Subcutaneous adipose tissue (tissue), 4 donors: ENCODE results near the gene PASK. TPM values are rescaled to one million over a fixed set of nuclear protein-coding genes. Genes with fewer than 3 reads are reported as not detected.

ENCODE experiments used
- total RNA-seq, 4 donors: library from RNA; depleted of rRNA; stranded (reverse); fragments of >200 nt; gene quantifications; one replicate each; pipeline ENCODE4 v1.1.0, GENCODE V29; 2016
- TF ChIP-seq, protein P1 (sequence below): fragments of 450-650 bp; IDR thresholded peaks from one replicate; pipeline ENCODE4 v1.5.1; 2016; ENCODE audit warnings: low read depth, mild to moderate bottlenecking, control low read depth, antibody characterized with exemption, moderate library complexity

PASK gene
- total RNA-seq, 4 donors from 2014 or later, result 2.0 to 4.4 (median 4.0) TPM

DNA sequence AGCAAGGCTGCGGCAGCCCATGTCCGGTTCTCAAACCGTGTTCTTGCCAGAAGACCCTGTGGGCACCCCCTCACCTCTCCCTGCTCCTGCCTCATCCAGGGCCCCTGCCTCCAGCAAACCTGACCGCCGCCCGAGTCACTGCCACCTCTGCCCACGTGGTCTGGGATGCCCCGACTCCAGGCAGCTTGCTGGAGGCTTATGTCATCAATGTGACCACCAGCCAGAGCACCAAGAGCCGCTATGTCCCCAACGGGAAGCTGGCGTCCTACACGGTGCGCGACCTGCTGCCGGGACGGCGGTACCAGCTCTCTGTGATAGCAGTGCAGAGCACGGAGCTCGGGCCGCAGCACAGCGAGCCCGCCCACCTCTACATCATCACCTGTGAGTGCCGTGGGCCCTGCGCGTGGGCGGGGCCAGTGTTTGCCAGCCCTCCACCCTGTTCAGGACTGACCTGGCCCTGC lies 79.4 kb downstream of the PASK start:
- TF ChIP-seq, protein P1, sequence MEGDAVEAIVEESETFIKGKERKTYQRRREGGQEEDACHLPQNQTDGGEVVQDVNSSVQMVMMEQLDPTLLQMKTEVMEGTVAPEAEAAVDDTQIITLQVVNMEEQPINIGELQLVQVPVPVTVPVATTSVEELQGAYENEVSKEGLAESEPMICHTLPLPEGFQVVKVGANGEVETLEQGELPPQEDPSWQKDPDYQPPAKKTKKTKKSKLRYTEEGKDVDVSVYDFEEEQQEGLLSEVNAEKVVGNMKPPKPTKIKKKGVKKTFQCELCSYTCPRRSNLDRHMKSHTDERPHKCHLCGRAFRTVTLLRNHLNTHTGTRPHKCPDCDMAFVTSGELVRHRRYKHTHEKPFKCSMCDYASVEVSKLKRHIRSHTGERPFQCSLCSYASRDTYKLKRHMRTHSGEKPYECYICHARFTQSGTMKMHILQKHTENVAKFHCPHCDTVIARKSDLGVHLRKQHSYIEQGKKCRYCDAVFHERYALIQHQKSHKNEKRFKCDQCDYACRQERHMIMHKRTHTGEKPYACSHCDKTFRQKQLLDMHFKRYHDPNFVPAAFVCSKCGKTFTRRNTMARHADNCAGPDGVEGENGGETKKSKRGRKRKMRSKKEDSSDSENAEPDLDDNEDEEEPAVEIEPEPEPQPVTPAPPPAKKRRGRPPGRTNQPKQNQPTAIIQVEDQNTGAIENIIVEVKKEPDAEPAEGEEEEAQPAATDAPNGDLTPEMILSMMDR, result no peak

DNA sequence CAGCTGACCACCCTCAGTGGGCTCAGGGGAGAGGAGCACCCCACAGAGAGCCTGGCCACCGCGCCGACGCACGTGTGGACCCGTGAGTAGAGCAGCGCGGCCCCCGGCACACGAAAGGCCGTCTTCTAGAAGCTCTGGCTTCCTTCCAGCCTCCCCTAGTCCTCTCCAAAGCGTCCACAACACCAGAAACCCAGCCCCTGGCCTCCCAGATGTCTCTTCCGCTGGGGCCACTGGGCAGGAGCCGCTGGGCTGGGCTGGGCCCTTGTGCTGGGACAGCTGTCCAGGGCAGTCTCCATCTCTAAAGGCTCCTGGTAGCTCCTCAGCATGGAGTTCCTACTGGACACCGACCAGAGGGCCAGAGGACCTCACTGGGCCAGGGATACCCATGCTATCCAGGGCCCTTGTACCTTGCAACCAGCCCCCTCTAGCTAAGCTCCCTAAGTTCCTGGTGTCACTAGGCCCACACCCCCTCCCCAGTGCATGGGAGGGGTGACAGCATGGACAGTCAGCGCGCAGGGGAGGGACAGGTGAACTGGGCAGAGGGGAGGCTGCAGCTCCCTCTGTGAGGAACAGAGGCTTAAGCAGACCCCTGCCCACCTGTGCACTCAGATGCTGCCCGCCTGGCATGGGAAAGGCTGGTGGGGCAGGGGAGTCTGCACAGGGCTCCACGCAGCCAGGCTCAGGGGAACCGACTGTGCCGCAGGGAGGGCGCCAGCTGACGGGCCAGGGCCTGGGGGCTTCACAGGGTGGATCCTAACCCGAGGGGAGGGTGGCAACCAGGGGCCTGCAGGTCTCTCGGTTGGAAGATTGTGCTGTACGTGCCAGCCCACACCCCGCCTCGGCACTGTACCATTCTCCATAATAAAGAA lies 80.1 kb downstream of the PASK start:
- TF ChIP-seq, protein P1, result no peak

DNA sequence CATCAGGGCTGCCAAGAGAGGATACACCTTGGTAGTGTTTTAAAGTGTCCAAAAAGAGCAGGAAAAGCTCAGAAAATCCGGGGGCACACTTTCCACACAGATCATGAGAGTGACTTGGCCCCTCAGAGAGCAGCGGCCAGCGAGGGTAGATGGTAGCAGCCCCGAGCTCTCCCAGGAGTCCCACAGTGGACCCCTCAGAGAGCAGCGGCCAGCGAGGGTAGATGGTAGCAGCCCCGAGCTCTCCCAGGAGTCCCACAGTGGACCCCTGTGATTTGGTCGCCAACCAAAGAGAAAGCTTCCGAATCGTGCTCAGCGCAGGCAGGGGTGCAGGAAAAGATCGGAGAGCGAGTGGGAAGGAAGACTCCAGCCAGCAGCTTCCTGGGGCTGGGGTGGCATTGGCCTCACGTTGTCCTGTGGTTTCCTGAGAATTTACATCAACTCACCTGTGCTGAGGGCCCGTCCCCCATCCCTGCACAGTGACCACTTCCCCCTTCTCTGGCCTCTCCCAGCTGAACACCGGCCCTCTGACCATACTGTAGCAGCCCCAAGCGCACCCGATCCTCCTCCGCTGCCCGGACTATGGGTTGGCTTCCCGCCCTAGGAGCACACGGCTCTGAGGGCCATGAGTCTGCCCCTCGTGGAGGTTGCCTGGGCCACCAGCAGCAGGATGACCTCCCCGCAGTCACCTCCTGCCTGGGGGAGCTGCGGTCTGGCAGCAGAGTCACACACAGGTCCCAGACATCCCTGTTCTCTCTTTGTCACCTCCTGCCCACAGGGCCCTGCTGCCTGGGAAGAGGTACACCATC lies 80.9 kb downstream of the PASK start:
- TF ChIP-seq, protein P1, result no peak

DNA sequence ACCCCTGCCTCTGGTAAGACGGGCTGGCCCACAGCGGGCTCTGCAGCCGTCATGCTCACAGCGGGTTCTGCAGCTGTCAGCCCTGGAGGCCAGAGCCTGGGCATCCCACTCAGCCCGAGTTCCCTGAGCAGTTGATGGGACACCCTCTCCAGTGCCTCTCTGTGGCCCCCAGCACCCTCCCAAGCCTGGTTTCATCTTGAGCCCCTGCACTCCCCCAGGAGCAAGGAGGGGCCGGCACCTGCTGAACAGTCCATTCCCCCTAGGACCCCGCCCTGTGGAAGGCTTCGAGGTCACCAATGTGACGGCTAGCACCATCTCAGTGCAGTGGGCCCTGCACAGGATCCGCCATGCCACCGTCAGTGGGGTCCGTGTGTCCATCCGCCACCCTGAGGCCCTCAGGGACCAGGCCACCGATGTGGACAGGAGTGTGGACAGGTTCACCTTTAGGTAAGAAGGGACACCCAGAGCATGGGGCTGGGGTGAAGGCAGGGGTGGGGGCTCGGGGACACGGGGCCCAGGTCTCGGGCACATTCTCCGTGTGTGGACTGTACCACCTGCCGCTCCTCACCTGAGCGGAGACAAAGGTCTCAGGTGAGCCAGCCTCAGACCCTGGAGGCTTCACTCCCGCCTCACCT lies 81.7 kb downstream of the PASK start:
- TF ChIP-seq, protein P1, result no peak

DNA sequence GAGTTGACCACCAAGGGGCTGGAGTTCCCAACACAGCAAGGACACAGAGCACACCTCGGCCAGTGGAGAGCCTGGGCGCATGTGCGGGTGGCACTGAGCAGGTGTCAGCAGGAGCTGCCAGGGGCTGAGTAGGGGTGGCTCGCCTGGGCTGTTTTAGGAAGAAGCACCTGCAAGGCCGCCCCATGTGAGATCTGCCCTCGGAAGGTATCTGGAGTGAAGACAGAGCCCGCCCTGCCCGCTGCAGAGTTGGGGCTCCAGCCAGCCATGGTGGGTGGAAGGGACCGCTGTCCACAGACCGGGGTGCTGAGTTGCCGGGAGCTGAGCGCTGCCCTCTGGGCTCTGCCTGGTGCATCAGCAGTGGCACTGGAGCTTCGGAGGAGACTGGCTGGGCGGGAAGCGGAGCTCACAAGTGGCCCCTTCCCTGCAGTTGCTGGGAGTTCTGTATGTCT lies 82.4 kb downstream of the PASK start:
- TF ChIP-seq, protein P1, result no peak

DNA sequence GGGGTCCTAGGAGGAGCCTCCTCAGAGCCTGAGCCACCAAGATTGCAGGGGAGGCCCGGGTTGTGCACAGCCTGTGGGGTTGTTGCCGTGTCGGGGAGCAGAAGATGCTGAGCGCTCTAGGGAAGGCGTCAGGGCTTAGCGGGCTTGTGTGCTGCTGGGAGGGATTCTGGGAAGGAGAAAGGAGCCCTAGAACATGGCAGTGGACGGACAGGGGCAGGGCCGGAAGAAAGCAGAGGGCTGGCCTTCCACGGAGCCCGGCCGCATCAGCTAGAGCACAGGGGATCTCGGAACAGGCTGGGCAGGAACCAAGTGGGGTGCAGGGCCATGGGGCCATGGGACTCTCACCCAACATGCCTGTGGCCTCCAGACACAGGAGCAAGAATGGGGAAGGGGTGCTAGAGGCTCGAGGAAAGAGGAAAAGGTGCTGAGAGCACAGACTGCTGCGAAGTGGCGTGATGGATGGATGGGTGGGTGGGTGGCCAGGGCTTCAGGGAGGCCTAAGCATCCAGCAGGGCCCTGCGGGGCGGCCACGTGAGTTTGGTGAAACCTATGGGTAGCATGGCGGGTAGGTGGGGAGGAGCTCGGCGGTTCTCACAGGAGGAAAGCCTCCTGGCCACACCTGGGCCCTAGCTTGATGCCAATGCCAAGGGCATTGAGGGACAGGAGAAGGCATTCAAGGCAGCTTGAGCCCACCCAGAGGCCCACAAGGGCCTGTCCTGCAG lies 82.9 kb downstream of the PASK start:
- TF ChIP-seq, protein P1, result no peak
